Body of pancreas (tissue), 4 donors: Measurements from ENCODE around the gene ADAMTS19. TPM values are rescaled to one million over a fixed set of nuclear protein-coding genes. Genes with fewer than 3 reads are reported as not detected.

Experiments used
- ATAC-seq: fragments of 150-250 bp; one replicate; pipeline ENCODE4 v1.9.1; 2016
- DNase-seq, 4 donors: peaks; one replicate each; pipeline ENCODE4 v3.0.0-alpha.2; 2019
- H3K27ac ChIP-seq, 4 donors: fragments of 200-600 bp; sonication (generic); 1 replicate in 3 of 4; 2 replicates in 1 of 4; pipeline versions ENCODE4 v1.5.1 to v1.6.1; 2016 to 2019; ENCODE audit warnings: mild to moderate bottlenecking in 1 of 4, mixed read lengths in 1 of 4, moderate library complexity in 1 of 4
- H3K27me3 ChIP-seq, 2 donors: fragments of 200-600 bp; sonication (generic); one replicate each; pipeline ENCODE4 v1.6.0; 2016; ENCODE audit warnings: mild to moderate bottlenecking in 1 of 2
- H3K36me3 ChIP-seq, 2 donors: fragments of 200-600 bp; sonication (generic); replicated peaks in 1 of 2; 2 replicates each; pipeline ENCODE4 v1.5.1; 2016; ENCODE audit warnings: low read depth in 2 of 2; ENCODE audit not compliant: insufficient read depth in 1 of 2
- H3K4me1 ChIP-seq: fragments of 200-600 bp; sonication (generic); one replicate; pipeline ENCODE4 v1.6.0; 2016
- H3K4me3 ChIP-seq, 2 donors: fragments of 200-600 bp; sonication (generic); 1 replicate in 1 of 2; 2 replicates in 1 of 2; pipeline ENCODE4 v1.5.1; 2016 to 2019
- H3K9me3 ChIP-seq, 3 donors: fragments of 200-600 bp; sonication (generic); 1 replicate in 2 of 3; 2 replicates in 1 of 3; pipeline ENCODE4 v1.5.1; 2016
- CTCF ChIP-seq, 7 experiments: fragments of 450-650 bp in 4 of 7; fragments of 200-600 bp in 3 of 7; sonication (generic) in 3 of 7; IDR thresholded peaks; one replicate each; pipeline ENCODE4 v1.5.1; 2016 to 2019; ENCODE audit warnings: antibody characterized with exemption in 7 of 7
- POLR2A ChIP-seq, 3 donors: fragments of 450-650 bp; IDR thresholded peaks; one replicate each; pipeline ENCODE4 v1.6.1; 2016; ENCODE audit warnings: antibody characterized with exemption in 3 of 3, mild to moderate bottlenecking in 2 of 3
- WGBS, 2 donors: methylation state at CpG; one replicate each; pipeline ENCODE4 v1.1.5; 2017; 5-methylcytosine and 5-hydroxymethylcytosine counted together
- intact Hi-C: fragments of 100-400 bp; cut with DNase I; formaldehyde crosslinking; loops from one replicate; pipeline ENCODE4 v1.15.1; 2023
- total RNA-seq, 2 donors: library from RNA; depleted of rRNA; stranded (reverse); fragments of >200 nt; gene quantifications; one replicate each; pipeline ENCODE4 v1.1.0, GENCODE V29; 2016

ADAMTS19 gene
- total RNA-seq, 2 donors from 2014 or later = 0.26 to 1.3 TPM

GRCh38 chr5:129591508-129592160, 131.5 kb downstream of the ADAMTS19 start:
- no peaks in the 10 kb centered on the region for H3K27me3 ChIP-seq
- H3K4me1 ChIP-seq = no peaks in the 10 kb centered on the region
- DNase-seq = no peak
- intact Hi-C loops = no loop called here
- H3K27ac ChIP-seq = no peak overlapping the region
- no peaks in the 10 kb centered on the region for H3K36me3 ChIP-seq
- no peak overlapping the region for H3K4me3 ChIP-seq
- H3K9me3 ChIP-seq = no peaks in the 10 kb centered on the region
- ATAC-seq = no peak
- TF ChIP-seq CTCF (IDR thresholded peaks at IDR 0.05) (no peak), POLR2A (IDR thresholded peaks at IDR 0.05) (no peak)
- 47 to 52% methylated on average over 3 of the region's 3 CpGs for WGBS, 2 donors

- intact Hi-C loops = no loop called here
- H3K36me3 ChIP-seq = no peaks in the 10 kb centered on the region
- H3K4me3 ChIP-seq = no peak overlapping the region
- TF ChIP-seq CTCF (IDR thresholded peaks at IDR 0.05) (no peak), POLR2A (IDR thresholded peaks at IDR 0.05) (no peak)
- no peaks in the 10 kb centered on the region for H3K9me3 ChIP-seq
- ATAC-seq = no peak
- WGBS, 2 donors = 58 to 71% methylated on average over 2 of the region's 2 CpGs
- no peaks in the 10 kb centered on the region for H3K27me3 ChIP-seq
- no peak overlapping the region for H3K27ac ChIP-seq
- no peaks in the 10 kb centered on the region for H3K4me1 ChIP-seq
- no peak for DNase-seq
Observed at GRCh38 chr5:129593525-129593924, 133.4 kb downstream of the ADAMTS19 start.

GRCh38 chr5:129601576-129601975, 141.5 kb downstream of the ADAMTS19 start:
- H3K27me3 ChIP-seq = no peaks in the 10 kb centered on the region
- WGBS, 2 donors = 71 to 80% methylated on average over 2 of the region's 2 CpGs

GRCh38 chr5:129608350-129608749, 148.3 kb downstream of the ADAMTS19 start:
- intact Hi-C loops = no loop called here

More at GRCh38 chr5:129601576-129601975, 141.5 kb downstream of the ADAMTS19 start:
- TF ChIP-seq CTCF (IDR thresholded peaks at IDR 0.05) (no peak), POLR2A (IDR thresholded peaks at IDR 0.05) (no peak)
- no peak for DNase-seq
- Histone ChIP-seq H3K9me3 (no peaks in the 10 kb centered on the region), H3K27ac (no peak overlapping the region), H3K4me3 (no peak overlapping the region), H3K36me3 (no peaks in the 10 kb centered on the region), H3K4me1 (no peaks in the 10 kb centered on the region)
- intact Hi-C loops = no loop called here
- no peak for ATAC-seq

More at GRCh38 chr5:129608350-129608749, 148.3 kb downstream of the ADAMTS19 start:
- no peak for TF ChIP-seq CTCF (IDR thresholded peaks at IDR 0.05)
- no peak for TF ChIP-seq POLR2A (IDR thresholded peaks at IDR 0.05)
- 65 to 100% methylated on average over 1 of the region's 1 CpG for WGBS, 2 donors
- DNase-seq (no peak), ATAC-seq (no peak)
- Histone ChIP-seq H3K9me3 (no peaks in the 10 kb centered on the region), H3K4me3 (no peak overlapping the region), H3K36me3 (no peaks in the 10 kb centered on the region), H3K27ac (no peak overlapping the region), H3K4me1 (no peaks in the 10 kb centered on the region), H3K27me3 (no peaks in the 10 kb centered on the region)
